ENCODE measurements around the gene ASTL. TPM values are rescaled to one million over a fixed set of nuclear protein-coding genes. Genes with fewer than 3 reads are reported as not detected.

The ASTL gene
- total RNA-seq (2014; rRNA removed; shearing (Covaris generic)) (0.46 TPM in 1 of 2 replicates, not detected in the other), total RNA-seq (2022) (0.49 TPM in 1 of 2 replicates, not detected in the other), Bru-seq, nascent RNA (percentile 32 among the genes with signal in this experiment), BruChase-seq, experiment 1, labeled RNA remaining after a 6-hour chase (percentile 28 among the genes with signal in this experiment), BruChase-seq, experiment 2, labeled RNA remaining after a 2-hour chase (percentile 28 among the genes with signal in this experiment)
- long read RNA-seq = 0 reads

DNA sequence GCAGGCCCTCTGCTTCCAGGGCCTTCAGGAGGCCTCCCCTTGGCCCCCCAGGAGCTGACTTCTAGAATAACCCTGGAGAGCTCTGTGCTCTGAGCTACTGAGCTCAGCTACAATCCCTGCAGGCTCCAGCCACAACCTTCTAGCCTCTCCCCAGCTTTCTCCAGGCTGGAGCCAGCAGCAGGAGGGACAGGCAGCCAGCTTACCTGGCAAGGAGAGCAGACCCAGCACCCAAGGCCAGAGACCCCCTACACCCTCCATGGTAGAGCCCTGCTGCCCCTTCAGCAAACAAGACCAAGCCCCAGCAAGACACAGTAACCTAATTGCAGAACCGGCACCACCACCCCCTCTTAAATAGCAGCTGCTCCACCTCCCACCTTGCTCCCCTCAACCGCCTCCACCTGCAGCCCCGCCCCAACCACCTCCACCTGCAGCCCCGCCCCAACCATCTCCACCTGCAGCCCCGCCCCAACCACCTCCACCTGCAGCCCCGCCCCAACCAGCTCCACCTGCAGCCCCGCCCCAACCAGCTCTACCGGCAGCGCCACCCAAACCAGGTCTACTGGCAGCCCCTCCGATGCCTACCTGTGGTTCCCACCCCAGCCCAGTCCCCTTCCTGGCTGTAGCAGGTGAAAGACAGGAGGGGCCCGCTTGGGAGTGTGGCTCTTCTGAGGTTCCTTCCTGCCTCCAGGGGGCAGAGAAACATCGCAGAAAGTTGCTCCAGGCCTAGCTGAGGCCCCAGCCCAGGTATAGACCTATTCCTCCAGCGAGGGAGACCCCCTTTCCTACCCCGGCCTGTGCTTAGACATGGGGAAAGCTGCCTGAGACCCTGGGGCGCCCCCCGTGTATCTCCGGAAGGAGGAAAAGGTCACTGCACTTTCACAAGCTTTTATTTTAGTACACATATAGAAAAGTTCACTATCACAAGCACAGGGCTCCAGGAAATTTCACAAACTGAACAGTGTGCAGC is at the start of gene ASTL:
ASTL (minus strand) TSS at position 324 of the 967 bp plus-strand sequence; CDS start at position 258, 66 bp downstream.
- peaks cover 19% of the 10 kb centered on the region for H3K36me3 ChIP-seq (ENCODE audit: insufficient read depth, low read length)
- H3K27ac ChIP-seq (ENCODE audit: low read depth, low read length, poor library complexity, severe bottlenecking) = no peak within 1 kb of the TSS
- peaks cover 8% of the 10 kb centered on the region; the same call in 1 of the 2 replicates for H3K79me2 ChIP-seq (ENCODE audit: insufficient read depth, low read depth, low read length)
- H4K20me1 ChIP-seq (ENCODE audit: insufficient read depth, low read length) = no peaks in the 10 kb centered on the region
- H3K4me1 ChIP-seq (ENCODE audit: insufficient read depth, low read length, poor library complexity, severe bottlenecking) = peaks cover 24% of the 10 kb centered on the region
- DNase-seq (ENCODE audit: low spot score) = peak; percentile 81
- BruUV-seq (replicated peaks) = no TSS peak
- TF ChIP-seq, protein P1, sequence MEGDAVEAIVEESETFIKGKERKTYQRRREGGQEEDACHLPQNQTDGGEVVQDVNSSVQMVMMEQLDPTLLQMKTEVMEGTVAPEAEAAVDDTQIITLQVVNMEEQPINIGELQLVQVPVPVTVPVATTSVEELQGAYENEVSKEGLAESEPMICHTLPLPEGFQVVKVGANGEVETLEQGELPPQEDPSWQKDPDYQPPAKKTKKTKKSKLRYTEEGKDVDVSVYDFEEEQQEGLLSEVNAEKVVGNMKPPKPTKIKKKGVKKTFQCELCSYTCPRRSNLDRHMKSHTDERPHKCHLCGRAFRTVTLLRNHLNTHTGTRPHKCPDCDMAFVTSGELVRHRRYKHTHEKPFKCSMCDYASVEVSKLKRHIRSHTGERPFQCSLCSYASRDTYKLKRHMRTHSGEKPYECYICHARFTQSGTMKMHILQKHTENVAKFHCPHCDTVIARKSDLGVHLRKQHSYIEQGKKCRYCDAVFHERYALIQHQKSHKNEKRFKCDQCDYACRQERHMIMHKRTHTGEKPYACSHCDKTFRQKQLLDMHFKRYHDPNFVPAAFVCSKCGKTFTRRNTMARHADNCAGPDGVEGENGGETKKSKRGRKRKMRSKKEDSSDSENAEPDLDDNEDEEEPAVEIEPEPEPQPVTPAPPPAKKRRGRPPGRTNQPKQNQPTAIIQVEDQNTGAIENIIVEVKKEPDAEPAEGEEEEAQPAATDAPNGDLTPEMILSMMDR (conservative IDR thresholded peaks at IDR 0.05; ENCODE audit: low read length) = peak; percentile 88
- TF ChIP-seq EZH2phosphoT487 (IDR thresholded peaks at IDR 0.05; ENCODE audit: borderline replicate concordance, low read depth, low read length) = no peak
- POLR2A ChIA-PET = interaction anchor here (0.6 to 3.6 kb wide), 2 partner anchors 36 to 49 kb away, joined by 9 to 23 read pairs; no protein-coding TSS in a partner anchor
- intact Hi-C loops (cut with micrococcal nuclease; ENCODE audit: unreplicated experiment) = loop anchor here (1.0 kb wide), 2 partner anchors 36 to 127 kb away; partner anchors contain the start of gene TMEM127
- no peak within 1 kb of the TSS for H3K4me3 ChIP-seq (ENCODE audit: low read depth, low read length, poor library complexity, severe bottlenecking)
- H2AFZ ChIP-seq (ENCODE audit: low read length) = no peak within 1 kb of the TSS
- no peaks in the 10 kb centered on the region for H3K9me2 ChIP-seq (ENCODE audit: insufficient read depth, low read length)
- CTCF ChIA-PET (ENCODE audit: unreplicated experiment) = interaction anchor here (0.6 to 3.3 kb wide), 4 partner anchors 21 to 122 kb away, joined by 3 to 26 read pairs (median 6); no protein-coding TSS in a partner anchor
- no peaks in the 10 kb centered on the region for H3K9me3 ChIP-seq (ENCODE audit: low read length)
- no peak within 1 kb of the TSS for H3K4me2 ChIP-seq (ENCODE audit: low read length)

DNA sequence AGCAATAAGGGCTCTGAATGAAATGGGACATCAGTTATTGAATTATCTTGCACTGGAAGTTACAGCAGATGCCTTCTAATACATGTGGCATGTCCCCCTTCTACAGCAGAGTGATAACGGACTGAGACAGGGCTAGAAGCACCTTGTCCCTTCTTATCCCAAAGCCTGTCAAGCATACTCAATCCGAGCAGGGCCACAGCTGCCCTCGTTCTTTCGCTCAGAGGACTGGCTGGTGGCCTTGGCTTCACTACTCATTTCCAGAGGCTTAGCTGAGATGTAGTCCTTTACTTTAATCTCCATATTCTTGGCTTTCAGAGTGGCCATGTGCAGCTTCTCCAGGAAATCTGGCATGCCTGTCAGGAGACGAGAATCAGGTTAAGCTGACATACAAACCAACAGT is 48.3 kb upstream of the ASTL start:
- intact Hi-C loops (cut with micrococcal nuclease; ENCODE audit: unreplicated experiment) = no loop called here
- TF ChIP-seq, protein P1 (conservative IDR thresholded peaks at IDR 0.05; ENCODE audit: low read length) = no peak
- no peak for TF ChIP-seq EZH2phosphoT487 (IDR thresholded peaks at IDR 0.05; ENCODE audit: borderline replicate concordance, low read depth, low read length)
- no peaks in the 10 kb centered on the region for H4K20me1 ChIP-seq (ENCODE audit: insufficient read depth, low read length)
- H3K9me3 ChIP-seq (ENCODE audit: low read length) = no peaks in the 10 kb centered on the region
- no peaks in the 10 kb centered on the region for H3K9me2 ChIP-seq (ENCODE audit: insufficient read depth, low read length)
- CTCF ChIA-PET (ENCODE audit: unreplicated experiment) = interaction anchor here (0.6 kb wide), 1 partner anchor 138 kb away, joined by 3 read pairs; the partner anchor contains the start of gene ITPRIPL1
- no TSS peak for BruUV-seq (replicated peaks)
- no peak overlapping the region for H3K27ac ChIP-seq (ENCODE audit: low read depth, low read length, poor library complexity, severe bottlenecking)
- no peak overlapping the region for H3K4me3 ChIP-seq (ENCODE audit: low read depth, low read length, poor library complexity, severe bottlenecking)
- H2AFZ ChIP-seq (ENCODE audit: low read length) = no peak overlapping the region
- H3K36me3 ChIP-seq (ENCODE audit: insufficient read depth, low read length) = peaks cover 86% of the 10 kb centered on the region
- H3K79me2 ChIP-seq (ENCODE audit: insufficient read depth, low read depth, low read length) = no peaks in the 10 kb centered on the region
- DNase-seq (ENCODE audit: low spot score) = no peak
- no peak overlapping the region for H3K4me2 ChIP-seq (ENCODE audit: low read length)
- POLR2A ChIA-PET = interaction anchor here (1.7 kb wide), 1 partner anchor 10 kb away, joined by 3 read pairs; no protein-coding TSS in a partner anchor
- H3K4me1 ChIP-seq (ENCODE audit: insufficient read depth, low read length, poor library complexity, severe bottlenecking) = no peaks in the 10 kb centered on the region
